Mesenchymal stem cell (in vitro differentiated cells and primary cell): ENCODE measurements around the gene MT1G.

ENCODE experiments used
- DNase-seq: peaks from one replicate; pipeline ENCODE4 v3.0.0-alpha.2; 2013
- H2AFZ ChIP-seq: one replicate; pipeline ENCODE4 v1.6.1; 2013; ENCODE audit warnings: low read depth, mild to moderate bottlenecking, control low read depth, inconsistent platforms, low read length, moderate library complexity
- H2AK5ac ChIP-seq: 2 replicates; pipeline ENCODE4 v1.6.1; 2013; ENCODE audit warnings: low read length, moderate library complexity, mild to moderate bottlenecking, inconsistent platforms; ENCODE audit not compliant: severe bottlenecking
- H2BK120ac ChIP-seq: one replicate; pipeline ENCODE4 v1.6.1; 2013; ENCODE audit warnings: low read depth, mild to moderate bottlenecking, inconsistent platforms, low read length, moderate library complexity
- H2BK12ac ChIP-seq, 2 experiments: one replicate each; pipeline ENCODE4 v1.6.1; 2013; ENCODE audit warnings: inconsistent platforms in 2 of 2, low read length in 2 of 2, mild to moderate bottlenecking in 2 of 2, moderate library complexity in 2 of 2, control low read depth in 1 of 2
- H2BK15ac ChIP-seq: one replicate; pipeline ENCODE4 v1.6.1; 2013; ENCODE audit warnings: mild to moderate bottlenecking, low read depth, inconsistent platforms; ENCODE audit not compliant: poor library complexity, severe bottlenecking
- H2BK5ac ChIP-seq: 2 replicates; pipeline ENCODE4 v1.6.1; 2013; ENCODE audit warnings: low read depth, mild to moderate bottlenecking, low read length, control low read depth, inconsistent platforms; ENCODE audit not compliant: poor library complexity, severe bottlenecking
- H3K14ac ChIP-seq, 2 experiments: one replicate each; pipeline ENCODE4 v1.6.1; 2013; ENCODE audit warnings: inconsistent platforms in 2 of 2, low read length in 2 of 2, control low read depth in 1 of 2, mild to moderate bottlenecking in 1 of 2, moderate library complexity in 1 of 2
- H3K18ac ChIP-seq, 2 experiments: one replicate each; pipeline ENCODE4 v1.6.1; 2013; ENCODE audit warnings: inconsistent platforms in 2 of 2, low read length in 2 of 2, control low read depth in 1 of 2, low read depth in 1 of 2, mild to moderate bottlenecking in 1 of 2
- H3K23ac ChIP-seq, 2 experiments: one replicate each; pipeline ENCODE4 v1.6.1; 2013; ENCODE audit warnings: inconsistent platforms in 2 of 2, low read length in 2 of 2, mild to moderate bottlenecking in 2 of 2, moderate library complexity in 2 of 2, control low read depth in 1 of 2
- H3K27ac ChIP-seq: 2 replicates; pipeline ENCODE4 v1.5.1; 2013; ENCODE audit warnings: mild to moderate bottlenecking, moderate library complexity, low read length, control low read depth, inconsistent platforms; ENCODE audit not compliant: poor library complexity, severe bottlenecking
- H3K27me3 ChIP-seq, 2 experiments: 2 replicates each; pipeline versions ENCODE4 v1.6.1 to v1.7.0; 2013; ENCODE audit warnings: low read length in 2 of 2, mild to moderate bottlenecking in 2 of 2, moderate library complexity in 2 of 2, control low read depth in 1 of 2, inconsistent platforms in 1 of 2; ENCODE audit not compliant: control insufficient read depth in 1 of 2, insufficient read depth in 1 of 2
- H3K36me3 ChIP-seq, 2 experiments: 2 replicates each; pipeline versions ENCODE4 v1.6.1 to v1.7.0; 2013; ENCODE audit warnings: low read length in 2 of 2, control low read depth in 1 of 2, inconsistent platforms in 1 of 2, low read depth in 1 of 2, mild to moderate bottlenecking in 1 of 2; ENCODE audit not compliant: insufficient read depth in 2 of 2, control insufficient read depth in 1 of 2
- H3K4ac ChIP-seq, 2 experiments: one replicate each; pipeline ENCODE4 v1.6.1; 2013; ENCODE audit warnings: inconsistent platforms in 2 of 2, low read length in 2 of 2, mild to moderate bottlenecking in 2 of 2, moderate library complexity in 2 of 2, control low read depth in 1 of 2, low read depth in 1 of 2
- H3K4me1 ChIP-seq: 2 replicates; pipeline ENCODE4 v1.6.1; 2013; ENCODE audit warnings: low read depth, low read length, control low read depth; ENCODE audit not compliant: control insufficient read depth, insufficient read depth
- H3K4me2 ChIP-seq: 2 replicates; pipeline ENCODE4 v1.6.1; 2013; ENCODE audit warnings: low read length, mild to moderate bottlenecking, inconsistent platforms; ENCODE audit not compliant: poor library complexity, severe bottlenecking
- H3K4me3 ChIP-seq, 2 experiments: 2 replicates each; pipeline versions ENCODE4 v1.5.1 to v1.7.0; 2013; ENCODE audit warnings: low read length in 2 of 2, mild to moderate bottlenecking in 2 of 2, control low read depth in 1 of 2, low read depth in 1 of 2; ENCODE audit not compliant: insufficient read depth in 1 of 2
- H3K79me1 ChIP-seq: replicated peaks from 2 replicates; pipeline ENCODE4 v1.6.1; 2013; ENCODE audit warnings: mild to moderate bottlenecking, control low read depth, low read length, inconsistent platforms; ENCODE audit not compliant: poor library complexity, severe bottlenecking
- H3K9ac ChIP-seq: 2 replicates; pipeline ENCODE4 v1.7.0; 2013; ENCODE audit warnings: mild to moderate bottlenecking, low read length, moderate library complexity
- H3K9me3 ChIP-seq: 2 replicates; pipeline ENCODE4 v1.7.0; 2013; ENCODE audit warnings: mild to moderate bottlenecking, low read length; ENCODE audit not compliant: control insufficient read depth
- H4K8ac ChIP-seq: one replicate; pipeline ENCODE4 v1.6.1; 2013; ENCODE audit warnings: inconsistent platforms, mild to moderate bottlenecking, low read length, moderate library complexity
- H4K91ac ChIP-seq: one replicate; pipeline ENCODE4 v1.6.1; 2013; ENCODE audit warnings: mild to moderate bottlenecking, low read length, inconsistent platforms
- WGBS: methylation state at CpG from one replicate; pipeline ENCODE4 v1.1.7; 2013; ENCODE audit warnings: mixed read lengths; 5-methylcytosine and 5-hydroxymethylcytosine counted together

MT1G gene

DNA sequence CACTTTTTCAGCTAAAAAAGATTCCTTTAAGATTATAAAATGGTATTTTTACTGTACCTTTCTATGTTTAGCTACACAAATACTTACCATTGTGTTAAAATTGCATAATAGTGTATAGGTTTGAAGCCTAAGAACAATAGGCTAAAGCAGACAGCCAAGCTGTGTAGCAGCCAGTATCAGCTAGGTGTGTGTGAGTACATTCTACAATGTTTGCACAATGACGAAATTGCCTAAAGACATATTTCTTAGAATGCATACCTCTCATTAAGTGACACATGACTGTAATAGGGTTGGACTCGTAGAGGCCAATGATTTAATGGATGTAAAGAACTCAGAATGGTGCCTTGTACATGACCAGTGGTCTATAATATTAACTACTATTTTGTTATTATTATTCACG, 18.0 kb downstream of the MT1G start:
- no peaks in the 10 kb centered on the region for H3K36me3 ChIP-seq
- no peak overlapping the region for H3K23ac ChIP-seq
- 83% methylated on average over 1 of the region's 3 CpGs for WGBS

GRCh38 chr16:56649271-56649670, 18.6 kb downstream of the MT1G start:
- H3K4me3 ChIP-seq = no peak overlapping the region
- peaks cover 70 to 77% of the 10 kb centered on the region in 2 experiments for H3K27me3 ChIP-seq
- H2BK15ac ChIP-seq = no peak overlapping the region
- no peaks in the 10 kb centered on the region for H3K9me3 ChIP-seq
- H3K4me2 ChIP-seq = no peak overlapping the region
- no peak overlapping the region for H2BK120ac ChIP-seq
- no peak overlapping the region for H3K27ac ChIP-seq
- H3K14ac ChIP-seq = no peak overlapping the region
- no peak overlapping the region for H4K91ac ChIP-seq
- H2BK12ac ChIP-seq = no peak overlapping the region
- no peaks in the 10 kb centered on the region for H3K79me1 ChIP-seq
- no peak overlapping the region for H2AFZ ChIP-seq
- peaks cover 8% of the 10 kb centered on the region for H3K4me1 ChIP-seq
- no peaks in the 10 kb centered on the region for H3K36me3 ChIP-seq
- H2BK5ac ChIP-seq = no peak overlapping the region
- DNase-seq = no peak
- WGBS = 88% methylated on average over 2 of the region's 2 CpGs
- no peak overlapping the region for H3K4ac ChIP-seq
- no peak overlapping the region for H3K23ac ChIP-seq
- H3K9ac ChIP-seq = no peak overlapping the region
- no peak overlapping the region for H2AK5ac ChIP-seq
- no peak overlapping the region for H3K18ac ChIP-seq
- H4K8ac ChIP-seq = no peak overlapping the region

More for the DNA sequence above, 18.0 kb downstream of the MT1G start:
- Histone ChIP-seq H3K4me2 (no peak overlapping the region), H2AK5ac (no peak overlapping the region), H2AFZ (no peak overlapping the region), H3K4me1 (peaks cover 8% of the 10 kb centered on the region), H3K14ac (no peak overlapping the region), H4K91ac (no peak overlapping the region), H2BK15ac (no peak overlapping the region), H3K79me1 (no peaks in the 10 kb centered on the region), H2BK120ac (no peak overlapping the region), H2BK5ac (no peak overlapping the region), H2BK12ac (no peak overlapping the region), H3K18ac (no peak overlapping the region), H3K27me3 (peaks cover 65 to 73% of the 10 kb centered on the region in 2 experiments), H3K27ac (no peak overlapping the region), H3K4me3 (no peak overlapping the region), H3K9ac (no peak overlapping the region), H3K9me3 (no peaks in the 10 kb centered on the region), H3K4ac (no peak overlapping the region), H4K8ac (no peak overlapping the region)
- DNase-seq = no peak

DNA sequence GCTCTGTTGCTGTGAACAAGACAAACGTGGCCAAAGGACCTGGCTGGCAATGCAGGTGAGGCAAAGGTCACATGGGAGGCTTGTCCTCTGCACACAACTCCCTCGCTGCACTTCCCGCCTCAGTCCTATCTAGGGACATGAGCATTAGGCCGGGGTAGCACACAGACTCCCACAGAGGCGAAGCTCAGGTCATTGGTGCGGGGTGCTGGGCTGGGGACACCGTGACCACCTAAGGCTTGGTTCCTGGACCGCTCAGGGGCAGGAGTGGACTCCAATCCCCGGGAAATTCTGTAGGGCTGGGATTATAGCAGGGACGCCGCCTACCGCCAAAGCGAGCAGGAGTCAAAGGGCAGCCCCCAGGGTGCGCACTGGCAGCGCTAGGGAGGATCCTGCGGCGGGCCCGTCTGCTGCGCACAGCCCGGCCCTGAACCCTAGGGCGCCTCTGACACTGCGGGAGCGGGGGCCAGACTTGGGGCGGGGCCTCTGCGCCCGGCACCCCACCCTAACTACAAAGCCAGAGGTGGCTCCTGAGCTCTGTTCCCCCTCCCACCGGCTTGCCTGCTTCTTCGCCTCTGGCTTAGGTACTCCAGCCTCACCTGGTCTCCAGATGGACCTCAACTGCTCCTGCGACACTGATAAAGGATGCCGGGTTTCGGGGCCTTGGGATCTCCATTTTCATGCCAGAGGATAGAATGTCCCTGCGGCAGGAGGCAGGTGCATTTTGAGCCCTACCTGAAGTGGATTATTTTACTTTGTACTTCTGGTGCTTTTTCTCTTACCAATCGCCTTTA, 20.0 kb downstream of the MT1G start:
- Histone ChIP-seq H3K79me1 (no peaks in the 10 kb centered on the region), H2BK120ac (no peak overlapping the region), H3K9me3 (no peaks in the 10 kb centered on the region), H3K18ac (no peak overlapping the region), H3K36me3 (no peaks in the 10 kb centered on the region), H3K14ac (no peak overlapping the region), H3K9ac (no peak overlapping the region), H3K23ac (no peak overlapping the region), H4K91ac (no peak overlapping the region), H4K8ac (no peak overlapping the region), H2AK5ac (no peak overlapping the region), H2BK12ac (no peak overlapping the region), H3K4me1 (peaks cover 11% of the 10 kb centered on the region), H2BK15ac (no peak overlapping the region), H3K27ac (no peak overlapping the region), H2BK5ac (no peak overlapping the region), H3K27me3 (peaks cover 75 to 85% of the 10 kb centered on the region in 2 experiments), H3K4me3 (no peak overlapping the region), H2AFZ (no peak overlapping the region), H3K4ac (no peak overlapping the region), H3K4me2 (no peak overlapping the region)
- DNase-seq = no peak
- WGBS = 17% methylated on average over 33 of the region's 33 CpGs

GRCh38 chr16:56645838-56646237, 22.0 kb downstream of the MT1G start:
- Histone ChIP-seq H3K4me1 (peaks cover 11% of the 10 kb centered on the region), H2AK5ac (no peak overlapping the region), H3K14ac (no peak overlapping the region), H3K79me1 (no peaks in the 10 kb centered on the region), H2BK120ac (no peak overlapping the region), H4K91ac (no peak overlapping the region), H3K9ac (no peak overlapping the region), H2BK15ac (no peak overlapping the region), H3K18ac (no peak overlapping the region), H3K4me2 (no peak overlapping the region), H2BK12ac (no peak overlapping the region), H3K27ac (no peak overlapping the region), H3K23ac (no peak overlapping the region), H3K27me3 (peaks cover 56 to 85% of the 10 kb centered on the region in 2 experiments), H4K8ac (no peak overlapping the region), H3K4me3 (no peak overlapping the region), H2AFZ (no peak overlapping the region), H3K9me3 (no peaks in the 10 kb centered on the region), H3K4ac (no peak overlapping the region), H3K36me3 (no peaks in the 10 kb centered on the region), H2BK5ac (no peak overlapping the region)
- no peak for DNase-seq
- WGBS = 0% methylated on average over 1 of the region's 1 CpG
